ENCODE measurements around the gene TACC2.

DNA sequence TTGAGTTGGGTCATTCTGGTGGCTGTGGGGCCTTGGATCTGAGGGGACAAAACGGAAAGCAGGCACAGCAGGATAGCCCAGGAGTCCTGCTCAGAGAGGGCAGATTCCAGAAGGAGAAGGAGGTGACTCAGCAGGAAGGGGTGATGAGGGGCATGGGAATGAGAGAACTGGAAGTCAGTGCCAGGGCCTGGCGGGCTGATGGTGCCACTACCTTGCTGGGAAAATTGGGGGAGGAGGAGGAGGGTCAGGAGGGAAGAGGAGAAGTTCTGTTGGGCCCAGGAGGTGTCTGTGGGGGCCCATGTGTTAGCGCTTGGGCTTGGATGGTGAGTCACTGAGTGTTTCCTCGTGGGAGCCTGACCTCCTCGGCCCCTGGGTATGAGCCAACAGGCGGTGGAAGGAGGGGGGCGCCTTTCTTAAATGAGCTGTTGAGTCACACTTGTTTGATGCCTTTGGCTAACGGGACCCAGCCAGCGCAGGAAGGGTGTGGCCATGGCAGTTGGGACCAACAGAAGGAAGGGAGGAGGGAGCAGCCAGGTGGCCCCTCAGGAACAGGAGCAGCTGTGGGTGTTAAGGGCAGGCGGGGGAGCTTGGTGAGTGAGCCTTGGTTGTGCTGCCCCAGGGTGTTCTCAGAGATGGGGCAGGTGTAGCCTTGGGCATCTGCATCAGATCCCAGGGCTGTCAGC, 152.1 kb downstream of the TACC2 start:
- TF ChIP-seq CTCF (IDR thresholded peaks at IDR 0.05), result no peak
- TF ChIP-seq POLR2A (IDR thresholded peaks at IDR 0.05), result no peak
